Thoracic aorta (tissue), 2 donors: ENCODE data around the gene PRPF6. TPM values are rescaled to one million over a fixed set of nuclear protein-coding genes. Genes with fewer than 3 reads are reported as not detected.

Source experiments
- ATAC-seq: fragments of 150-250 bp; one replicate; pipeline ENCODE4 v1.8.0; 2017; ENCODE audit warnings: low read depth; ENCODE audit not compliant: insufficient number of reproducible peaks, low FRiP score
- DNase-seq: peaks from one replicate; pipeline ENCODE4 v3.0.0-alpha.2; 2020; ENCODE audit warnings: low spot score
- H3K27ac ChIP-seq, 2 donors: fragments of 200-600 bp; sonication (generic); 1 replicate in 1 of 2; 2 replicates in 1 of 2; pipeline ENCODE4 v1.5.1; 2016; ENCODE audit warnings: mild to moderate bottlenecking in 2 of 2, moderate library complexity in 2 of 2
- H3K27me3 ChIP-seq: fragments of 200-600 bp; sonication (generic); replicated peaks from 2 replicates; pipeline ENCODE4 v1.6.0; 2016; ENCODE audit warnings: mild to moderate bottlenecking; ENCODE audit not compliant: insufficient read depth
- H3K36me3 ChIP-seq: fragments of 200-600 bp; sonication (generic); one replicate; pipeline ENCODE4 v1.5.1; 2016
- H3K4me1 ChIP-seq, 2 donors: fragments of 200-600 bp; sonication (generic); 1 replicate in 1 of 2; 2 replicates in 1 of 2; pipeline versions ENCODE4 v1.5.1 to v1.6.0; 2016; ENCODE audit warnings: low read depth in 2 of 2, mild to moderate bottlenecking in 1 of 2; ENCODE audit not compliant: control insufficient read depth in 1 of 2
- H3K4me3 ChIP-seq: fragments of 200-600 bp; sonication (generic); 2 replicates; pipeline ENCODE4 v1.5.1; 2016; ENCODE audit warnings: mild to moderate bottlenecking
- H3K9me3 ChIP-seq: fragments of 200-600 bp; sonication (generic); 2 replicates; pipeline ENCODE4 v1.5.1; 2016
- CTCF ChIP-seq: fragments of 200-600 bp; sonication (generic); IDR thresholded peaks from one replicate; pipeline ENCODE4 v1.5.1; 2019; ENCODE audit warnings: antibody characterized with exemption
- total RNA-seq, 2 donors: library from RNA; depleted of rRNA; stranded (reverse); fragments of >200 nt; gene quantifications; one replicate each; pipeline versions ENCODE4 v1.1.0 to v1.2.3, GENCODE V29; 2016

Gene PRPF6
- total RNA-seq, 2 donors from 2014 or later = 51.9 to 52.9 TPM

- no peak for ATAC-seq
- no peaks in the 10 kb centered on the region for H3K9me3 ChIP-seq
- peaks cover 18 to 24% of the 10 kb centered on the region in 2 donors for H3K4me1 ChIP-seq
- DNase-seq = no peak
- H3K36me3 ChIP-seq = peaks cover 7% of the 10 kb centered on the region
- H3K27ac ChIP-seq = no peak overlapping the region
- no peak overlapping the region for H3K4me3 ChIP-seq
- H3K27me3 ChIP-seq = no peaks in the 10 kb centered on the region
- TF ChIP-seq CTCF = no peak
These were observed 85.0 kb downstream of the PRPF6 start for GRCh38 chr20:64065974-64066343.

GRCh38 chr20:64067005-64067632, 86.2 kb downstream of the PRPF6 start:
- ATAC-seq = no peak
- H3K4me1 ChIP-seq = peaks cover 18 to 23% of the 10 kb centered on the region in 2 donors

GRCh38 chr20:64067733-64068307, 86.9 kb downstream of the PRPF6 start:
- ATAC-seq = no peak
- TF ChIP-seq CTCF = no peak
- H3K9me3 ChIP-seq = no peaks in the 10 kb centered on the region
- DNase-seq = no peak
- H3K4me1 ChIP-seq = peaks cover 14 to 17% of the 10 kb centered on the region in 2 donors
- no peak overlapping the region for H3K27ac ChIP-seq
- no peak overlapping the region for H3K4me3 ChIP-seq
- no peaks in the 10 kb centered on the region for H3K27me3 ChIP-seq
- H3K36me3 ChIP-seq = peaks cover 16% of the 10 kb centered on the region

More at GRCh38 chr20:64067005-64067632, 86.2 kb downstream of the PRPF6 start:
- Histone ChIP-seq H3K36me3 (peaks cover 13% of the 10 kb centered on the region), H3K27ac (no peak overlapping the region), H3K27me3 (no peaks in the 10 kb centered on the region), H3K4me3 (no peak overlapping the region), H3K9me3 (no peaks in the 10 kb centered on the region)
- DNase-seq = no peak
- no peak for TF ChIP-seq CTCF

GRCh38 chr20:64068386-64069208, 87.7 kb downstream of the PRPF6 start:
- H3K9me3 ChIP-seq = no peaks in the 10 kb centered on the region
- ATAC-seq (no peak), DNase-seq (no peak)
- H3K27me3 ChIP-seq = no peaks in the 10 kb centered on the region
- peaks cover 24% of the 10 kb centered on the region for H3K36me3 ChIP-seq
- no peak for TF ChIP-seq CTCF
- H3K4me3 ChIP-seq = no peak overlapping the region
- H3K4me1 ChIP-seq = peaks cover 14 to 17% of the 10 kb centered on the region in 2 donors
- H3K27ac ChIP-seq = no peak overlapping the region

GRCh38 chr20:64069209-64069613, 88.3 kb downstream of the PRPF6 start:
- Histone ChIP-seq H3K27ac (no peak overlapping the region), H3K4me1 (peaks cover 8 to 11% of the 10 kb centered on the region in 2 donors), H3K36me3 (peaks cover 24% of the 10 kb centered on the region), H3K27me3 (no peaks in the 10 kb centered on the region), H3K4me3 (no peak overlapping the region), H3K9me3 (no peaks in the 10 kb centered on the region)
- ATAC-seq (no peak), DNase-seq (no peak)
- TF ChIP-seq CTCF = no peak
